ENCODE results near the gene RANBP1.
A peak's percentile ranks its signal among the peaks of the same experiment; 100 is the strongest.

RANBP1 gene

DNA sequence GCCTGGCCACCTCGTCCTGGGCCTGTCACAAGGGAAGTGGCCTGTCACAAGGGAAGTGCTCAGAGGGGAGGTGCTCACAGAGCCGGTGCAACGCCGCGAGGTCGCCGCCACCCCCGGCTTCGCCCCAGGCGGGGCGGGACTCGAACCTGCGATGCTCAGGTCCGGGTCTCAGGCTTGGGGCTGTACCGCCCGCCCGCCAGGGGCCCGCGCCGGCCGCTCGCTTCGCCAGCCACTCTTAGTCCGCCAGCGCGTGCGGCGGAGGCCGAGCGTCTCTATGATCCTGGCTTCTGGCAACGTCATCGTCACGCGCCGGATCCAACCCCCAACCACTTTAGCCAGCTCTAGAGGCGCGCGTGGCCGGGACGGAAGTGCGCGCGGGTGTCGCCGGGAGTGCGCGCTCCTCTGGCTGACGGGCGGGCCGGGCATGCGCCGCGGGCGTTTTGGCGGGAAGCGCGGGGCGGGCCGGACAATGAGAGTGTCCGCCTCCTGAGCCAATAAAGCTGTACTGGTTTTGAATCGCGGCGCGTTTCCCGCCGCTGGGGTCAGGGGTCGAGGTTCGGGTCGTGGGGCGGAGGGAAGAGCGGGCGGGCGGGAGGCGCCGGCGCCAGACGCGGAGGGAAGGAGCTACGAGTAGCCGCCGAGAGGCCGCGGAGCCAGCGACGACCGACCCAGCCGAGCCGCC is 1.2 kb downstream of the RANBP1 start, which contains the start of gene TRMT2A:
Gene TRMT2A, minus strand, starts transcription at position 276 of the 682 bp plus-strand sequence. CDS start 320 bp downstream, outside the sequence.
- H3K27me3 ChIP-seq (ENCODE audit: control insufficient read depth, insufficient read depth, low read length): no peaks in the 10 kb centered on the region
- H3K36me3 ChIP-seq (ENCODE audit: control insufficient read depth, insufficient read depth, low read length): peaks cover 79% of the 10 kb centered on the region
- H3K9me3 ChIP-seq (ENCODE audit: control insufficient read depth, insufficient read depth, low read length): no peaks in the 10 kb centered on the region
- peak within 1 kb of the TSS; percentile 98 for H3K4me3 ChIP-seq (ENCODE audit: low read depth, low read length)
- H3K9ac ChIP-seq (ENCODE audit: low read depth, low read length): peak within 1 kb of the TSS; percentile 99
- 0 out of 2 replicates have a peak, but pooled peaks cover 7% of the 10 kb centered on the region for H3K4me1 ChIP-seq (ENCODE audit: control insufficient read depth, insufficient read depth, low read length)
- H3K27ac ChIP-seq (ENCODE audit: low read depth, low read length): peak within 1 kb of the TSS; percentile 89

DNA sequence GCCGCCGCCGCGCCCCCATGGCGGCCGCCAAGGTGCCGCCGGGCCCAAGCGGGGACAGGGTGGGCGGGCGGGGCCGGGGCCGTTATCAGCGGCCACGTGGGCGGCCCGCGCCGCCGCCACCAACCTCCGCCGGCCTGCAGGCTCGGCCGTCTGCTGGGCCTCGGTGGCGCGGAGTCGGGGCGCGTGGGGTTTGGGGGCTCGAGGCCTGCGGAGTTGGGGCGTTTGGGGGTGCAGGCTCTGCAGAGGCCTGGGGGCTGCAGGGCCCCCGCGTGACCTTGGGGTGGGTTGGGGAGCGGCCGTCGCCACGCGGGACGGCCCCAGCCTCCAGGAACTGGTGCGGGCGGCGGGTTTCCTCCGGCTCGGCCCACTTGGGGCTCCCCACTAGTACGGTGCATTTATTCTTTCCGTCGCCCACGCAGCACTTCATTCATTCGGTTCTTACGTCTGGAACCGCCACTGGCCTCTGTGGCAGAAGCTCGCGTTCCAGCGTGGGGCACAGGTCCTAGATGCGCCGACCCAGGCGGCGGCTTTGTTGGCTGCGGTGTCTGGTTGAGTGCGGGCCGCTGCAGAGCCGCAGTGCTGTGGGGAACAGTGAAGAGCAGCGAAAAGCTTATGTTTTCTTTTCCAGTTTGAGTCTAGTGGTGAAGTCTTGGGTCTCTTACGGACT is 1.9 kb downstream of the RANBP1 start:
- Histone ChIP-seq H3K4me3 (ENCODE audit: low read depth, low read length) (peak overlapping the region; percentile 98), H3K9ac (ENCODE audit: low read depth, low read length) (peak overlapping the region; percentile 99), H3K27me3 (ENCODE audit: control insufficient read depth, insufficient read depth, low read length) (no peaks in the 10 kb centered on the region), H3K4me1 (ENCODE audit: control insufficient read depth, insufficient read depth, low read length) (0 out of 2 replicates have a peak, but pooled peaks cover 7% of the 10 kb centered on the region), H3K9me3 (ENCODE audit: control insufficient read depth, insufficient read depth, low read length) (no peaks in the 10 kb centered on the region), H3K27ac (ENCODE audit: low read depth, low read length) (peak overlapping the region; percentile 89), H3K36me3 (ENCODE audit: control insufficient read depth, insufficient read depth, low read length) (peaks cover 76% of the 10 kb centered on the region)

DNA sequence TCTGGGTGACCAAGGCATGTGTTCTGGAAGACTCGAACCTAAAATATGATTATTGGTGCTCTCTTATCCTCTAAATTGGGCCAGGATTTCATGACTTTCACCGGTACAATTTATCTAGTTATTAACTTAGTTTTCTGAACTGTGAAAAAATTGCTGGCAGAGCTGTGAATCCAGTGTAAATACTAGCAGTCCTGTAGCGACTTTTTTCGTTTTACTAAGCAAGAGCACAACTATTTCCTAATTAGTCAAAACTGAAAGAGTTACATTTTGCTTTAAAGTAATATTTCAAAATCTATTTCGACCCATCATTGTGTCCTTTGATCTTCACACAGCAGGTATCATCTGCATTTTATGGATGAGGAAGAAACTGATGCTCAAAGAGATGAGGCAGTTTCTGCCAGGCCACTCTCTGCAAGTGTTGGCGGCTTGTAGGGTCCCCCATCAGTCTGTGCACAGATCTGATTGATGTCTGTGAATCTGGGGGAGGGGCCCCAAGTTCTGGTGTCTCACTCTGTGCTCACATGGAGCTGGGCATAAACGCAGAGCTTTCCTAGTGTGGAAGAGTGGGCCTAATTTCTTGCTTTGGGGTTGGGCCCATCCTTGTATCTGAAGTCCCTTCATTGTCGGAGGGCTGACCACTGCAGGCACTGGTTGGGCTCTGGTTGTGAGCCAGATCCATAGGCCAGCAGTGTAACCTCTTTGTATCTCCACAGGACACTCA is 2.6 kb downstream of the RANBP1 start:
- Histone ChIP-seq H3K27ac (ENCODE audit: low read depth, low read length) (peak overlapping the region; percentile 89), H3K36me3 (ENCODE audit: control insufficient read depth, insufficient read depth, low read length) (peaks cover 74% of the 10 kb centered on the region), H3K4me1 (ENCODE audit: control insufficient read depth, insufficient read depth, low read length) (0 out of 2 replicates have a peak, but pooled peaks cover 7% of the 10 kb centered on the region), H3K9me3 (ENCODE audit: control insufficient read depth, insufficient read depth, low read length) (no peaks in the 10 kb centered on the region), H3K9ac (ENCODE audit: low read depth, low read length) (peak overlapping the region; percentile 99), H3K4me3 (ENCODE audit: low read depth, low read length) (peak overlapping the region; percentile 98), H3K27me3 (ENCODE audit: control insufficient read depth, insufficient read depth, low read length) (no peaks in the 10 kb centered on the region)

DNA sequence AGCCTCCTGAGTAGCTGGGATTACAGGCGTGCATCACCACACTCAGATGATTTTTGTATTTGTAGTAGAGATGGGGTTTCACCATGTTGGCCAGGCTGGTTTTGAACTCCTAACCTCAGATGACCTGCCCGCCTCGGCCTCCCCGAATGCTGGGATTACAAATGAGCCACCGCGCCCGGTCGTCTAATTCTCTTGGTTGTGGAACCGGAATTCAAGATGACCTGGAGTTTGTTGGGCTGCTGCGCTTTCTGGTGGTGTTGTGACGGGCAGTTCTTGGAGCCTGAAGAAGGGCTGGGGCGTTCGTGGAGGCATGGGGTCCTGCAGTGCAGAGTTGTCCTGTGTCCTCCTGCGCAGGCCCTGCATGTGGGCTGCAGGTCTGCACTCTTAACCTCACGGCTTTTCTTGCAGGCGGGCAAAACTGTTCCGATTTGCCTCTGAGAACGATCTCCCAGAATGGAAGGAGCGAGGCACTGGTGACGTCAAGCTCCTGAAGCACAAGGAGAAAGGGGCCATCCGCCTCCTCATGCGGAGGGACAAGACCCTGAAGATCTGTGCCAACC is 6.0 kb downstream of the RANBP1 start:
- H3K36me3 ChIP-seq (ENCODE audit: control insufficient read depth, insufficient read depth, low read length): peaks cover 84% of the 10 kb centered on the region
- H3K27ac ChIP-seq (ENCODE audit: low read depth, low read length): no peak overlapping the region
- H3K9me3 ChIP-seq (ENCODE audit: control insufficient read depth, insufficient read depth, low read length): no peaks in the 10 kb centered on the region
- no peak overlapping the region for H3K4me3 ChIP-seq (ENCODE audit: low read depth, low read length)
- H3K4me1 ChIP-seq (ENCODE audit: control insufficient read depth, insufficient read depth, low read length): 0 out of 2 replicates have a peak, but pooled peaks cover 7% of the 10 kb centered on the region
- no peak overlapping the region for H3K9ac ChIP-seq (ENCODE audit: low read depth, low read length)
- no peaks in the 10 kb centered on the region for H3K27me3 ChIP-seq (ENCODE audit: control insufficient read depth, insufficient read depth, low read length)

DNA sequence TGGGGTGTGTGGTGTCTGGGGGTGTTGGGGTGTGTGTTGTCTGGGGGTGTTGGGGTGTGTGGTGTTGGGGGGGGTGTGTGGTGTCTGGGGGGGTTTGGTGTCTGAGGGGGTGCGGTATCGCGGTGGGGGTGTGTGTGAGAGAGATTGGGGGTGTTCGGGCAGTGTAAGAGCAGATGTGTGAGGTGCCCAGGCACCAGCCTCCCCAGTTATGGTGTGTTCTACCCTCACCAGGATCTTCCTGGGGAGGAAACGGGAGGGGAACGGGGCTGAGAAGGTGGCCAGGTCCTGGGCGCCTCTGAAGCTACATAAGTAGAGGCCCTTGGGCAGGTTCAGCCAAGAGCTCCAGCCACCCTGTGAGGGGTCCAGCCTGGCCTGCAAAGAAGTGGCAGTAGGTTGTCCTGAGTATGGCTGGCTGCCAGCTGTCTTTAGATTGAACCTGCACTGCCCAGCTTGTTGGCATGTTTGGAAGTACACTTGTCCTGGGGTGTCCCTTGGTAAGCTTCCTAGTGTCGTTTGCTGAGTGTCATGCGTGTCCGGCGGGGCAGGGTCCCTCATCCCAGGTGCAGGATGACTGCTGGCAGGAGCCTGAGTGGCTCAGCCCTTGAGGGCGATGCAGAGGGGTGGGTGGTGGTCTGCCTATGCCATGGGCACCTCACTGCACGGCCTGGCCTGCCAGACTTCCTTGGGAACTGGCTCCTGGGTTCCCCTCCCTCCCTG is 7.6 kb downstream of the RANBP1 start:
- 0 out of 2 replicates have a peak, but pooled peaks cover 6% of the 10 kb centered on the region for H3K4me1 ChIP-seq (ENCODE audit: control insufficient read depth, insufficient read depth, low read length)
- H3K27ac ChIP-seq (ENCODE audit: low read depth, low read length): no peak overlapping the region
- H3K36me3 ChIP-seq (ENCODE audit: control insufficient read depth, insufficient read depth, low read length): peaks cover 91% of the 10 kb centered on the region
- H3K9ac ChIP-seq (ENCODE audit: low read depth, low read length): no peak overlapping the region
- no peaks in the 10 kb centered on the region for H3K27me3 ChIP-seq (ENCODE audit: control insufficient read depth, insufficient read depth, low read length)
- no peaks in the 10 kb centered on the region for H3K9me3 ChIP-seq (ENCODE audit: control insufficient read depth, insufficient read depth, low read length)
- H3K4me3 ChIP-seq (ENCODE audit: low read depth, low read length): no peak overlapping the region

DNA sequence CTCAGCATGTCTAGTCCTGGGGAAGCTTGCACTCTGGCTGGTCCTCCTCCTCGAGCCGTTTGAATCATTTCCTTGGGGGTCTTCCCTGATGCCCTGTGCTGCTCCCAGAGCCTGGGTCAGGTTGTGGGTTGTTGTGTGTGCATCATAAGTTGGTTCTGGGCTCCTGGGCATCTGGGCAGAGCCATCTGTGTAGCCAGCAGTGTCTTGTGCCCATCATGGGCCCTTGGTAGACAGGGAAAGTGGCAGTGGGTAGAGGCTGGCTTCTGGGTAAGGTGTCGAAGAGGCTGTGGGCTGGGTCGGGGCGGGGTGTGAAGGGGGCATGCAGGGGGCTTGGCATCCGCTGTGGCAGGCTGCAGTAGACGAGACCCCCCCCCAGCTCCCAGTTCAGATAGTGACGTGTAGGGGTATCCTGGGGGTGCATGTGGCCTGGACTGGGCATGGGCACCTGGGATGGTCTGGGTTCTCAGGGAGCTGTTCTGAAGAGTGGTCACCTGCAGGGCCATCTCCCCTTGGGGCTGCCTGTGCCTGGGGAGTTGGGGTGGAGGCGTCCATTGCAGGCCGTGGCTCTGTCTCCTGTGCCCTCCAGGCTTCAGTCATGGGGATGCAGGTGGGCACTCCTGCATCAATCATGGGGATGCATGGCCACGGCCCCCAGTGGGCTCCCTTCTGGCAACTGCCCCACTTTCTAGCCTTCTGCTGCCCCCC is 8.3 kb downstream of the RANBP1 start:
- Histone ChIP-seq H3K9me3 (ENCODE audit: control insufficient read depth, insufficient read depth, low read length) (no peaks in the 10 kb centered on the region), H3K27ac (ENCODE audit: low read depth, low read length) (no peak overlapping the region), H3K4me3 (ENCODE audit: low read depth, low read length) (no peak overlapping the region), H3K27me3 (ENCODE audit: control insufficient read depth, insufficient read depth, low read length) (no peaks in the 10 kb centered on the region), H3K4me1 (ENCODE audit: control insufficient read depth, insufficient read depth, low read length) (no peaks in the 10 kb centered on the region), H3K36me3 (ENCODE audit: control insufficient read depth, insufficient read depth, low read length) (peaks cover 84% of the 10 kb centered on the region), H3K9ac (ENCODE audit: low read depth, low read length) (no peak overlapping the region)

DNA sequence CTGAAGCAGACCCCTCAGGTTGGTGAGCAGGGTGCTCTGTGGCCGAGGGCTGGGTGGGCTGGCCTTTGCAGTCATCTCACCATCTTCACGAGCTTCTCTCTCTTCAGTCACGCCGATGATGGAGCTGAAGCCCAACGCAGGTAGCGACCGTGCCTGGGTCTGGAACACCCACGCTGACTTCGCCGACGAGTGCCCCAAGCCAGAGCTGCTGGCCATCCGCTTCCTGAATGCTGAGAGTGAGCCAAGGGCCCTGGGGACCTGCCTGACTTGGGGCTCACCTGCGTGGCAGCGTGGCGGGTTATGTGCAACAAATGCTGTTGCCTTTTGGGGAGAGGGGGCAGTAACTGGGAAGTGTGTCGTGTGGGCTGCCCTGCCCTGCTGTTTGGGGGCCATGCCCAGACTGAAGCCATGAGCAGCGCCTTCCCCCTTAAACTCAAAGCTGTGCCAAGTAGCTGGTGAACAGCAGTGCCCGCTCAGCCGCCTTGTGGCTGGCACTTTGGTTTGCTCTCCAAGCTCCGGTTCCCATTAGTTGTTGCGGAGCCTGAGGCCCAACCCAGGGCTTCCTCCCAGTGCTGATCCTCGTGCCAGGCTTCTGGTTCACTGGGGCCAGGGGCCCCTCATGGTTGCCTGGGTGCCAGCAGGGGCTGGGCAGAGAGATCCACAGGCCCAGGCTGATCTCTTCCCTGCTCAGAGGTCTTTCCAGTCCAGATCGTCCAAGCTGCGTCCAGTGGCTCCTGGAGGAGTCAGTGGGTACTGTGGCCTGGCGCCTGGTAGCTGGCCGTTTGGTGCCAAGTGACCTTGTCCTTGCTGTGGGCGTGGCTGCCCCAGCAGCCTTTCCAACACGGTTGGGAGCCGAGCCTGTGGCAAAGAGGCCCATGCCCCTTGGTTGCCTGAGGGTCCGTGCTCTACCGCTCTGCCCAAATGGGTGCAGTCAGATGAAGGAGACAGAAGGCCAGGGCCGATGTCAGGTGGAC is 9.6 kb downstream of the RANBP1 start:
- peaks cover 71% of the 10 kb centered on the region for H3K36me3 ChIP-seq (ENCODE audit: control insufficient read depth, insufficient read depth, low read length)
- H3K4me1 ChIP-seq (ENCODE audit: control insufficient read depth, insufficient read depth, low read length): no peaks in the 10 kb centered on the region

DNA sequence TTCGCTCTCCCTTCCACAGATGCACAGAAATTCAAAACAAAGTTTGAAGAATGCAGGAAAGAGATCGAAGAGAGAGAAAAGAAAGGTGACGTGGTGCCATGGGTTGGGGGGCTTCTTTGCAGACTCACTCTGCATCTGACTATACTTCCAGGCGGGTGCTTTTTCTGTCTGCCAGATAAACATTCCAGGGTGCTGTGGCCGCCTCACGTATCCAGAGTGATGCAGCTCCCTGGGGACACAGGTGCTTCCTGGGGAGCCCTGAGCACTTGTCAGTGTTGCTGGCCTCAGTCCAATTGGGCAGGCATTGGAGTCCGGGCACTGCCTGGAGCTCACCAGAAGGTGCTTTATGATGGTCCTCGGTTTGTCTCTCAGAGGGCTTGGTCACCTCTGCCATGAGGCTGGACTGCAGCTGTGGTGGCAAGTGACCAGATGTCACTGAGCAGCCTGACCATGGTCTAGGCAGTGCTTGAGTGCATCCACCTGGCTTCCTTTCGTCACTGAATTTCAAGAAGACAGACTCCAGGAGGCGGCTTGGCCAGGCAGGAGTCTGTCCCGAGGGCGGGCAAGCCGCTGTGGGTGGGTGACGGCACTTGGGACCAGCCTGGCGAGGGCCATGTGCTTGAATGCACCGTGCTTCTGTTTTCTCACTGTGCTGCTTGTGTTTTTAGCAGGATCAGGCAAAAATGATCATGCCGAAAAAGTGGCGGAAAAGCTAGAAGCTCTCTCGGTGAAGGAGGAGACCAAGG is 10.6 kb downstream of the RANBP1 start:
- H3K27ac ChIP-seq (ENCODE audit: low read depth, low read length): no peak overlapping the region
- H3K9ac ChIP-seq (ENCODE audit: low read depth, low read length): no peak overlapping the region
- peaks cover 61% of the 10 kb centered on the region for H3K36me3 ChIP-seq (ENCODE audit: control insufficient read depth, insufficient read depth, low read length)
- no peak overlapping the region for H3K4me3 ChIP-seq (ENCODE audit: low read depth, low read length)
- H3K27me3 ChIP-seq (ENCODE audit: control insufficient read depth, insufficient read depth, low read length): no peaks in the 10 kb centered on the region
- no peaks in the 10 kb centered on the region for H3K4me1 ChIP-seq (ENCODE audit: control insufficient read depth, insufficient read depth, low read length)
- H3K9me3 ChIP-seq (ENCODE audit: control insufficient read depth, insufficient read depth, low read length): no peaks in the 10 kb centered on the region

More for the DNA sequence above, 9.6 kb downstream of the RANBP1 start:
- no peaks in the 10 kb centered on the region for H3K9me3 ChIP-seq (ENCODE audit: control insufficient read depth, insufficient read depth, low read length)
- H3K9ac ChIP-seq (ENCODE audit: low read depth, low read length): no peak overlapping the region
- H3K27ac ChIP-seq (ENCODE audit: low read depth, low read length): no peak overlapping the region
- no peak overlapping the region for H3K4me3 ChIP-seq (ENCODE audit: low read depth, low read length)
- no peaks in the 10 kb centered on the region for H3K27me3 ChIP-seq (ENCODE audit: control insufficient read depth, insufficient read depth, low read length)

DNA sequence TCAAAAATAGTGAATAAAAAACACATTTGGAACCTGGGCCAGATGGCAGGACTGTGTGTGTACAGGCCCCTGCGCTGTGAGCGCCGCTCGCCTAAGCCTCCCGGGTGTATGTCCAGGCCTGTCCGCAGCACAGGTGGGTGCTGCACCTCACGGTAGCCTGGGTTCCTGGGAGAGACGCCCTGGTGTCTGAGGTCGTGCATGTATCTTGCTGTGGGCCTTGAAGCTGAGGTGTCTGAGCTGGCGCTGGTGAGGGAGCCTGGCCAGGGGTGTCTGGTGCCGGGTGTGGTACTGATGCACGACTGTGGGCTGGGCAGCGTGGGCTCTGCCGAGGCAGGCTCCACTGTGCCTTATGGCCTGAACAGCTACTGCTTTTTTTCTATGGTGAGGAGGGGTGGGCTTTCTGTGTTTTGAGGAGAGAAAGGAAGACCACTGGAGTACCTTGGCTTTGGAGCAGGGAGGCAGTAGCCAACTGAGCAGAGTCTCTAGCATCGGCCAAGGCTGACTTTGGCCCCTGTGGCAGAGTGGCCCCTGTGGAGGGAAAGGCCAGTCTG is 11.5 kb downstream of the RANBP1 start:
- no peaks in the 10 kb centered on the region for H3K27me3 ChIP-seq (ENCODE audit: control insufficient read depth, insufficient read depth, low read length)
- no peaks in the 10 kb centered on the region for H3K4me1 ChIP-seq (ENCODE audit: control insufficient read depth, insufficient read depth, low read length)
- H3K4me3 ChIP-seq (ENCODE audit: low read depth, low read length): no peak overlapping the region
- H3K36me3 ChIP-seq (ENCODE audit: control insufficient read depth, insufficient read depth, low read length): peaks cover 52% of the 10 kb centered on the region
- no peak overlapping the region for H3K9ac ChIP-seq (ENCODE audit: low read depth, low read length)
- H3K27ac ChIP-seq (ENCODE audit: low read depth, low read length): peak overlapping the region; percentile 47
- no peaks in the 10 kb centered on the region for H3K9me3 ChIP-seq (ENCODE audit: control insufficient read depth, insufficient read depth, low read length)
